GM18951 (cell line): Measurements from ENCODE around the gene CENPF.

ENCODE experiments used
- POLR2A ChIP-seq: IDR thresholded peaks from 4 replicates; pipeline ENCODE4 v1.6.1; 2011; ENCODE audit warnings: mild to moderate bottlenecking; ENCODE audit not compliant: insufficient read length, insufficient read depth; ENCODE audit errors: extremely low read depth
- in situ Hi-C: fragments of 300-500 bp; cut with MboI; formaldehyde crosslinking; loops from one replicate; pipeline ENCODE4 v1.12.0; 2022; ENCODE audit warnings: low sequenced_read_pairs, mixed read lengths, inconsistent platforms; ENCODE audit not compliant: unreplicated experiment

CENPF gene

GRCh38 chr1:214574598-214575411 is 28.2 kb upstream of the CENPF start:
- in situ Hi-C loops = loop anchor here (25.0 kb wide), 1 partner anchor 238 kb away; no protein-coding TSS in a partner anchor
- no peak for TF ChIP-seq POLR2A

GRCh38 chr1:214576120-214576519 is 26.9 kb upstream of the CENPF start:
- in situ Hi-C loops = loop anchor here (25.0 kb wide), 1 partner anchor 239 kb away; no protein-coding TSS in a partner anchor

- in situ Hi-C loops = loop anchor here (25.0 kb wide), 1 partner anchor 242 kb away; no protein-coding TSS in a partner anchor
- no peak for TF ChIP-seq POLR2A
These were observed 23.8 kb upstream of the CENPF start for GRCh38 chr1:214579183-214579582.

- in situ Hi-C loops = loop anchor here (25.0 kb wide), 1 partner anchor 244 kb away; no protein-coding TSS in a partner anchor
- TF ChIP-seq POLR2A = no peak
These were observed 21.2 kb upstream of the CENPF start for GRCh38 chr1:214581785-214582184.

GRCh38 chr1:214582289-214582891 is 20.6 kb upstream of the CENPF start:
- in situ Hi-C loops = loop anchor here (25.0 kb wide), 1 partner anchor 245 kb away; no protein-coding TSS in a partner anchor
- TF ChIP-seq POLR2A = no peak

GRCh38 chr1:214583113-214583512 is 19.9 kb upstream of the CENPF start:
- no peak for TF ChIP-seq POLR2A
- in situ Hi-C loops = loop anchor here (25.0 kb wide), 1 partner anchor 246 kb away; no protein-coding TSS in a partner anchor

- in situ Hi-C loops = loop anchor here (25.0 kb wide), 1 partner anchor 247 kb away; no protein-coding TSS in a partner anchor
- no peak for TF ChIP-seq POLR2A
These were observed 19.0 kb upstream of the CENPF start for GRCh38 chr1:214583824-214584554.

GRCh38 chr1:214584805-214585766 is 17.9 kb upstream of the CENPF start:
- in situ Hi-C loops = loop anchor here (25.0 kb wide), 1 partner anchor 248 kb away; no protein-coding TSS in a partner anchor
- TF ChIP-seq POLR2A = no peak

GRCh38 chr1:214586621-214587020 is 16.4 kb upstream of the CENPF start:
- no peak for TF ChIP-seq POLR2A
- in situ Hi-C loops = loop anchor here (25.0 kb wide), 1 partner anchor 249 kb away; no protein-coding TSS in a partner anchor

- TF ChIP-seq POLR2A = no peak
- in situ Hi-C loops = loop anchor here (25.0 kb wide), 1 partner anchor 250 kb away; no protein-coding TSS in a partner anchor
These were observed 15.8 kb upstream of the CENPF start for GRCh38 chr1:214587165-214587564.

GRCh38 chr1:214588963-214589597 is 13.9 kb upstream of the CENPF start:
- TF ChIP-seq POLR2A = no peak
- in situ Hi-C loops = loop anchor here (25.0 kb wide), 1 partner anchor 252 kb away; no protein-coding TSS in a partner anchor
